ENCODE measurements around the gene DPF1.

Gene DPF1

GRCh38 chr19:38218204-38218603, 5.8 kb downstream of the DPF1 start:
- DNase-seq, result no peak

DNA sequence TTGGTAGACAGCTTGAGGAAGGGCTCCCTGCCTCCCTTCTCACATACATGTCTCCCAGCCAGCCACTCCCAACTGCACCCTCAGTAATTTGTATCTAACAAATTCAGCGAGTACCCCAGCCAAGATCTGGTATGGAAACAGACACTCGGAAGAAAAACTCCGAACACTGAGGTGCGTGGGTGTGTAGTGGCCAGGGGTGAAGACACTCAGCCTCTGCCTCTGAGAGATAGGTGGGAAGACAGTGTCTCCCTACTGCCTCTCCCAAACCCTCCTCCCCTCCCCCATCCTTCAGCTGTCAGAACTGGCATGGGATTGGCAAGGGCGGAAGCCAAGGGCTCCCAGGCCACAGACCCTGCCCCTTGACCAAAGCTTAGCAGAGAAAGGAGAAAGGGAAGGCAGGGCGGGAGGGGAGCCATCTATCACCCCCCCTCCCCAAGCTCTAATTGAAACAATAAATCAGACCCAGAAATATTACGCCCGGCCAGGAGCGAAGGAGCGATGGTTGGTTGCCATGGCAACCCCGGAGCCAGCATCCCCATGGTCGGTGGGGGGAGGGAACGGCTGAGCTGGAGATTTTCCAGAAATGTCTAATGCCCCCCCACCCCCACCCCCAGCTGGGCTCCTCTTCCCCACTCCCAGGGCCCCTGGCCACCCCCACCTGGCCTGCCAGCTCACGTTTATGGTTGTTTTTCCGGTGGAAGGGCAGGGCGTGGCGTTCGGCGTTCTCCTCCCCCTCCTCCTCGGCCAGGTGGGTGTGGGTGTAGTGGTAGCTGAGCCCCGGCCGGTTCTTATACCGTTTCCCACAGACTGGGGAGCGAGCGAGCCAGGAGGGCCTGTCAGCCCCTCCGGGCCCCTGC, 7.0 kb downstream of the DPF1 start:
- no peak for DNase-seq

DNA sequence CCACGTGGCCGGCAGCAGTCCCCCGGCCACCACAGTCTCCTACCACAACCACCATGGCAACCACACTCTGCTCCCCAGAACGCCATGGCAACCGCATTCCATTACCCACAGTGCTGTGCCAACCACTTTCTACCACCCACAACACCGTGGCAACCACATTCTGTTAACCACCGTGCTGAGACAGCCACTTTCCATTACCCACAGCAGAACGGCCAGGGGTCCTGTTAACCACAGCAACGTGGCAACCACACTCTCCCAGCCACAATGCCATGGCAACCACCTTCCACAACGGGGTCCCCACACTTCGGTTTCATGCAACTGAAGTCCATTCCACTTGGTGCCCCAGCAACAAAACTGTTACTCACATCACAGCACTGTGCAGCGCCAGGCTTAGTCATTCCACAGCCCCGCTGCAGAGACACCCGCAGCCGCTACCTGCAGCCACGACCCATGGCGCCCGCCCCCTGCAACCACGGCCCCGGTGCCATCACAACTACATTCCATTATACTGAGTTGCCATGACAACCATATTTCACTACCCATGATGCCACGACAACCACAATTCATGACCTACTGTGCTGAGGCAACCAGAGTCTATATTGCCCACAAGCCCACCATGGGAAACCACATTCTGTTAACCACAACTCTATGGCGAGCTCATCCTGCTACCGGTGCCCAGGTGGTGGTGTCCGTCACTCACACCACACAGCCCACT, 10.0 kb downstream of the DPF1 start:
- peak; percentile 83 for DNase-seq

- DNase-seq, result no peak
Observed at GRCh38 chr19:38213469-38213868, 10.6 kb downstream of the DPF1 start.

DNA sequence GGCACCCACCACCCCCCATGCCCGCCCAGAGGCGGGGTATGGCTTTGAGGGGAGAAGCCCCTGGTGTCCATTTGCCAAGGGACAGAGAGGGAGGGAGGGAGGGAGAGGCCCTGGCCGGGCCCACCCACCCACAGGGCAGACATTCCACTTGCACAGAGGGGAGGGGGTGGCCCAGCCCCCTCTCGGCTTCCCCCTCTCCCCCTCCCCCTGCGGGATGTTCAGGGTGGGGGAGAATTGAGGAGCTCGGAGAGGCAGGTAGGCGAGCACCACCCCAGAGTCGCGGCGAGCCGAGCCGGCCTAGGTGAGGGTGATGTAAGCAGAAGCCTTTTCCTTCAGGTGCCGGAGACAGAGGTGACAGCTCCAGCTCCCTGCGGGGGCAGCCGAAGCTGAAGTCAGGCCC, 12.3 kb downstream of the DPF1 start:
- DNase-seq, result no peak

GRCh38 chr19:38211151-38211591, 12.9 kb downstream of the DPF1 start:
- no peak for DNase-seq

DNA sequence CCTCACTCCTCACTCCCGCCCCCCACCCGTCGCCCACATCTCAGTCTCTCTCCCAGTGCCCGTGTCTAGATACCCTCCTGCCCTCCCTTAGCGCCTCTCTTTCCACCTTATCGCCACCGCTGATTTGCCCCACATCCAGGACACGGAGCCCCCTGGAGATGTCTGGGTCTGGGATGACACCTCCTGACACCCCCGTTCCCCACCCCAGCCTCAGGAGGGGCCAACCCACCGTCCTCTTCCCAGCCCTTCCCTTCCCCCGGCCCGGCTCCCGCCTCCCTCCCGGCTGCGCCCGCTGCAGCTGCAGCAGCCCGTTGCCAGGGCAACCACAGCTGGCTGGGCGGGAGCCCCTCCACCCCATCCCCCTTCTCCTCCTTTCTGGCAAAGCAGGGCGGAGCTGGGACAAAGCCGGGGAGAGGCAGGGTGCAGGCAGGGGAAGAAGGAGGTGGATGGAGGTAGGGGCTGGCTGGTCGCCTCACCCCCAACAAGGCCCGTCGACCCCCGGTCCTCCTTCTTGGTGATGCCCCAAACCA, 13.5 kb downstream of the DPF1 start:
- no peak for DNase-seq

DNA sequence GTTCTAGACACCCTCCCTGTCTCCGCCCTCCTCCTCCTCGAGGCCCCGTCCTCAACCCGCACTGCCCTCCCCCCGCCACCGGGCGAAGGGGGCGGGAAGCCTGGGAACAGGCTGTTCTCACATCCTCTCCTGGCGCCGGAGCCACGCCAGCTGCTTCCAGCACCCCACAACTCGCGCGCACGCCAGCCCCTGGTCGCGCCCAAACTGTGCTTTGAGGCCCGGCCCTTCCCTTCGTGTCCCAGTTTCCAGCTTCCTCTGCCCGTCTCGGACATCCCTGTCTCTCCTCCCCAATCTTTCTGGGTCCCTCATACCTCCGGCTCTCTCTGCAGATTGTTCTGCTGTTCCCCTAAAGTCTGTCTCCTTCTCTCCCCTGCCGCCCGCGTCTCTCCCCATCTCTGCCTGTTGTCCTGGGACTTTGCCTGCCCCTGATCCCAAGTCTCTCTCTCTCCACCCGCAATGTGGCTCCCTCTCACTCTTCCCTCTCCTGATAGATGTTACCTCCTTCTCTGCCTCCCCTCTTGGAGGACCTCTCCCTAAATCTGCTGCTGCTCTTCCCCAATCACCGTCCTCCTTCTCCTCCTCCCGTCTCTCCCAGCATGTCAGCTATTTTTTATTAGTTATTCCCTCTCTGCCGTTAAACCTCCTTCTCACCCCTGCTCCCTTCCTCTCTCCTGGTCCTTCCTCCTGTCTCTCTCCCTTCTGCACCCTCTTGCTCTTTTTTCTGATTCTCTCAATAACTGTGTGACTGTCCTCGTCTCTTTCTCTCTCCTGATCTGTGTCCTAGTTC, 14.2 kb downstream of the DPF1 start:
- no peak for DNase-seq

DNA sequence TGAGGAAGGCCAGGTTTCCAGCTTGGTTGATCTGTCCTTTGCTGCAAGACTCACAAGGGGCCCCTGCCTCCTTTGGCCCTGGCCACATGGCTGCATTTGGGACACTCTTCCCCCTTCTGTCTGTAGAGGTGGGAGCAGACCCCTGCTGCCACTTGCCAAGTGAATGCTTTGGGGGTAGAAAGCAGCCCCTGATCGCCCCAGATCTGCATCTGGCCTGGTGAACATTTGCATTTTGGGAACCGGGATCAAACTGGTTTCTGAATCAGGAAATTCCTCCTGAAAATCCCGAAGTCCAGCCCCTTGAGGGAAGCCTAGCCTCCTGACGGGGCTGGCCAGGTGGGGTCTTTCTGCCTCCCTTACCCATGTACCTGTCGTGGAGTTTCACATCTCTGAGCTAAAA, 14.9 kb downstream of the DPF1 start:
- no peak for DNase-seq

DNA sequence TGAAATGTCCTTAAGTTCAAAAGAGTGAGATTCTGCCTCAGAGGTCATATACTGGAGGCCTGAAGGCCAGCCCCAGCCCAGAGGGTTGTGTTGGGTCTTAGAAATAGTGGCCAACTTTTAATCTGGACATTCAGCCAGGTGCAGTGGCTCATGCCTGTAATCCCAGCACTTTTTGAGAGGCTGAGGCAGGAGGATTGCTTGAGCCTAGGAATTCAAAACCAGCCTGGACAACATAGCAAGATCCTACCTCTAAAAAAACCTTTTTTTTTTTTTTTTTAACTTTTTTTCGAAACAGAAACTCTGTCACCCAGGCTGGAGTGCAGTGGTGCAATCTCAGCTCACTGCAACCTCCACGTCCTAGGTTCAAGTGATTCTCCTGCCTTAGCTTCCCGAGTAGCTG, 15.5 kb downstream of the DPF1 start:
- no peak for DNase-seq

GRCh38 chr19:38207543-38207942, 16.5 kb downstream of the DPF1 start:
- no peak for DNase-seq

- DNase-seq, result no peak
Observed at GRCh38 chr19:38206928-38207327, 17.1 kb downstream of the DPF1 start.

GRCh38 chr19:38206006-38206745, 17.8 kb downstream of the DPF1 start:
- DNase-seq, result no peak

DNA sequence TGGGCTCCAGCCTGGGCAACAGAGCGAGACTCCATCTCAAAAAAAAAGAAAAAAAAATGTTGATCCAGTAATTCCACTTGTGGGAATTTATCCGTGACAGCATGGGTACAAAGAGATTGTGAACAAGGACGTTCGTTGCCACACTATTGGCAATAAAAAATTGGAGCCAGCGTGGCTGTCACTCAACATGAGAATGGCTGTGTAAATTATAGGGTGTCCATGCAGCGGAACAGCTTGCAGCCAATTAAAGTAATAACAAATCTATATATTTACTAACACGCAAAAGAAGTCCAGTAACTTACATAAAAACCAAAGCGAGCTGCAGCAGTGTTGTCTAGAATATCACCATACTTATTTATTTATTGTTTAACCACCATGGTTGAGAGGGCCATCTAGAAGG, 19.3 kb downstream of the DPF1 start:
- no peak for DNase-seq

DNA sequence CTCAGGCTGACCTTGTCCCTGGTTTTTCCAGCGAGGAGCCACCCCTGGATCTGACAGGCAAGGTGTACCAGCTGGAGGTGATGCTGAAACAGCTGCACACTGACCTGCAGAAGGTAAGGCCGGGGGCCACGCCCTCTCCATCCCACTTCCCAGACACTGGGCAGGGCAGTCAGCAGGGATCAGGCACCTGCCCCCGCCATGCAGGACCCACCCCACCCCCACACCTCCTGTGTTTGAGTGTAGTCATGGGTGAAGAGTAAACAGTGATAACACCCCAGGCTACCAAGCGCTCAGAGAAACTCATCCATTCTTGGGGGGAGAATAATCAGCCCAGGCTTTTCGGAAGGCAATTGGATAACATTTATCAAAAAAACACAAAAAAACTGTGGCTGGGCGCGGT, 19.9 kb downstream of the DPF1 start:
- DNase-seq, result no peak

GRCh38 chr19:38203197-38203596, 20.8 kb downstream of the DPF1 start:
- no peak for DNase-seq

DNA sequence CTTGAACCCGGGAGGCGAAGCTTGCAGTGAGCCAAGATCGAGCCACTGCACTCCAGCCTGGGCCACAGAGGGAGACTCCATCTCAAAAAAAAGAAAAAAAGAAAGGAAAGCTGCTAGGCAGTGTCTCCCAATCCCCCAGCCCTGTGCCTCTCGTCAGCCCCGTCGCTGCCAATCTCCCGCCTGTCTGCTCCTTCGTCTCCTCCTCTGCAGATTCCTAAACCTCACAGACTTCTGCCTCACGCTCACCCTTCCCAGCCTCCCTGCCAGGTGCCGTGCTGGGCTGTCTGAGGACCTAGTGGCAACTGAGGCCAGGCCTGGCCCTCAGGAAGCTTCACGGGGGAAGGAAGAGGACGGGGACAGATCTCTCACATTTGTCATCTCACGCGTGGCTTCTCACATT, 21.5 kb downstream of the DPF1 start:
- DNase-seq, result no peak

- no peak for DNase-seq
Observed at GRCh38 chr19:38201731-38202130, 22.3 kb downstream of the DPF1 start.

DNA sequence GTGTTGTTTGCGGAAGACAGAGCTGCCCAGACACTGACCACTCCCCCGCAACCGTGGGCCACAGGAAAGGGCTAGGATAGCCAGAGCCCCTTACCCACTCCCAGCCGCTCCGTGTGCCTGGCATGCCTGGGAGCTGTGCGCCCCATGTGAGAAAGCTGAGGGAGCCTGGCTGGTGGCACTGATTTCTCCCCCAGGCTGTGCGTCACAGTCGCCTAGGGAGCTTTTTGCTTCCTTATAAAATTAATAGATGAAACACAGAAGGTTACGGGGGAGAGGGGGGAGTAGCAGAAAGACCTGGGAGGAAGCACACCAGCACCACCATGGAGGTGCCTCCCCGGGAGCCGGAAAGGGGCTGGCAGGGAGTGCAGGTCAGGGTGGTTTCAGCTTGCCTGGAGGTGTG, 24.7 kb downstream of the DPF1 start:
- no peak for DNase-seq

- DNase-seq, result no peak
Observed at GRCh38 chr19:38197937-38198704, 25.9 kb downstream of the DPF1 start.

- no peak for DNase-seq
Observed at GRCh38 chr19:38196948-38197656, 26.9 kb downstream of the DPF1 start.
